Inflammatory macrophage (primary cell): Measurements from ENCODE around the gene ERBIN.
"Not testable (repeated sequence)": the region's sequence is repeated elsewhere in the genome, so short reads cannot be mapped to it uniquely, and the experiment has no call there.

Source experiments
- DNase-seq, 2 donors: peaks; one replicate each; pipeline ENCODE4 v3.0.0-alpha.2; 2020 to 2022

The ERBIN gene

GRCh38 chr5:66009277-66009676 lies 82.9 kb downstream of the ERBIN start:
- DNase-seq: no peak

GRCh38 chr5:66010476-66010875 lies 84.1 kb downstream of the ERBIN start:
- DNase-seq: no peak

GRCh38 chr5:66012271-66012670 lies 85.9 kb downstream of the ERBIN start:
- no peak for DNase-seq

- no peak for DNase-seq
These were observed 87.0 kb downstream of the ERBIN start for GRCh38 chr5:66013397-66013796.

GRCh38 chr5:66013906-66014305 lies 87.5 kb downstream of the ERBIN start:
- DNase-seq: no peak

- no peak for DNase-seq
These were observed 89.0 kb downstream of the ERBIN start for GRCh38 chr5:66015196-66015960.

- no peak for DNase-seq
These were observed 95.2 kb downstream of the ERBIN start for GRCh38 chr5:66021585-66021984.

- peak; percentile 15 to 65 for DNase-seq
These were observed 112.9 kb downstream of the ERBIN start for GRCh38 chr5:66039296-66039695.

- no peak for DNase-seq
These were observed 113.3 kb downstream of the ERBIN start for GRCh38 chr5:66039701-66040100.

GRCh38 chr5:66041627-66042026 lies 115.3 kb downstream of the ERBIN start:
- DNase-seq: no peak

- no peak for DNase-seq
These were observed 130.9 kb downstream of the ERBIN start for GRCh38 chr5:66057239-66057638.

GRCh38 chr5:66061320-66061719 lies 134.9 kb downstream of the ERBIN start:
- DNase-seq: not testable (repeated sequence)

GRCh38 chr5:66063061-66063460 lies 136.7 kb downstream of the ERBIN start:
- DNase-seq: not testable (repeated sequence)

- no peak for DNase-seq
These were observed 140.5 kb downstream of the ERBIN start for GRCh38 chr5:66066826-66067225.

- DNase-seq: no peak
These were observed 145.7 kb downstream of the ERBIN start for GRCh38 chr5:66072031-66072430.

GRCh38 chr5:66074901-66075300 lies 148.5 kb downstream of the ERBIN start:
- no peak for DNase-seq

- peak in 1 of 2 donors; percentile 5 for DNase-seq
These were observed 154.3 kb downstream of the ERBIN start for GRCh38 chr5:66080664-66081063.

GRCh38 chr5:66089384-66089783 lies 163.0 kb downstream of the ERBIN start:
- no peak for DNase-seq

- no peak for DNase-seq
These were observed 174.5 kb downstream of the ERBIN start for GRCh38 chr5:66100851-66101250.

GRCh38 chr5:66113160-66113559 lies 186.8 kb downstream of the ERBIN start:
- no peak for DNase-seq

- no peak for DNase-seq
These were observed 191.9 kb downstream of the ERBIN start for GRCh38 chr5:66118304-66118703.

- DNase-seq: no peak
These were observed 196.1 kb downstream of the ERBIN start for GRCh38 chr5:66122379-66123034.

GRCh38 chr5:66129144-66129543 lies 202.8 kb downstream of the ERBIN start:
- DNase-seq: no peak

- DNase-seq: no peak
These were observed 204.1 kb downstream of the ERBIN start for GRCh38 chr5:66130493-66130892.
